ENCODE data around the gene IZUMO4. TPM values are rescaled to one million over a fixed set of nuclear protein-coding genes. Genes with fewer than 3 reads are reported as not detected.

IZUMO4 gene
- total and polyA plus RNA-seq, 10 of the 15 experiments (the other 5 are each of a cell fraction or from before 2014, with no cell fraction given) = 0.53 to 27.1 (median 7.5) TPM

DNA sequence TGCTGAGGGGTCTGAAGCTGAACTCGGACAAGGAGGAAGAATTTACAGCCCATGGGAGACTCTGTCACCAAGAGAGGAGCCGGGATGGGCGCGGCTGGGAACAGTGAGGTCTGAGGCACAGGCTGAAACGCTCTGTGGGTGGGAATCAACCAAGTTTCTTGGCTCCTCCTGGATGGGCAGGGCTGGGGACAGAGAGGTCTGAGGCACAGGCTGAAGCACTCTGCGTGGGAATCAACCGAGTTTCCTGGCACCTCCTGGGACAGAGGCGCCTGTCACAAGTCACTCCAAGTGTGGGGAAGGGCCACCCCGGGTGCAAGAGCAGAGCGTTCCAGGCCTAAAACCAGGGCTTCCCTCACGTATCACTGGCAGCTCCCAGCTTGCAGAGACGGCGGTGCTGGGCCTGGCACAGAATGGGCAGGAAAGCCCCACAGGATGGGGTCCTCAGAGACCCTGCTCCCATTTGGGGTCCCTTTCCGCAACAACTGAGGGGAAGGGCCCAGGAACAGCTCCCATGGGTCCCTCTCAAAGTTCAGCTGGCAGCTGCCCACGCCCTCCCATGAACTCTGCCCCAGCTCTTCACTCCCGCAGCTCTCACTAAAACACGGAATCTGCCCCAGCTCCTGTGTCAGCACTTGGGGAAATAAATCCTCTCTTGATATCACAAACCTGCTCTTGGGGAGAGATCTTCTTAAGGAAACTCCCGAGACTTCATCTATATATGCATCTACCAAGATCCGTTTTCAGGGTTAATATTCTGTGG is 36.2 kb downstream of the IZUMO4 start (continued):
- TF ChIP-seq E2F8 (IDR thresholded peaks at IDR 0.05; ENCODE audit: low read depth, partially characterized antibody) = no peak
- no peak for TF ChIP-seq ZNF384 (IDR thresholded peaks at IDR 0.05; ENCODE audit: borderline replicate concordance, low read depth, low read length)

DNA sequence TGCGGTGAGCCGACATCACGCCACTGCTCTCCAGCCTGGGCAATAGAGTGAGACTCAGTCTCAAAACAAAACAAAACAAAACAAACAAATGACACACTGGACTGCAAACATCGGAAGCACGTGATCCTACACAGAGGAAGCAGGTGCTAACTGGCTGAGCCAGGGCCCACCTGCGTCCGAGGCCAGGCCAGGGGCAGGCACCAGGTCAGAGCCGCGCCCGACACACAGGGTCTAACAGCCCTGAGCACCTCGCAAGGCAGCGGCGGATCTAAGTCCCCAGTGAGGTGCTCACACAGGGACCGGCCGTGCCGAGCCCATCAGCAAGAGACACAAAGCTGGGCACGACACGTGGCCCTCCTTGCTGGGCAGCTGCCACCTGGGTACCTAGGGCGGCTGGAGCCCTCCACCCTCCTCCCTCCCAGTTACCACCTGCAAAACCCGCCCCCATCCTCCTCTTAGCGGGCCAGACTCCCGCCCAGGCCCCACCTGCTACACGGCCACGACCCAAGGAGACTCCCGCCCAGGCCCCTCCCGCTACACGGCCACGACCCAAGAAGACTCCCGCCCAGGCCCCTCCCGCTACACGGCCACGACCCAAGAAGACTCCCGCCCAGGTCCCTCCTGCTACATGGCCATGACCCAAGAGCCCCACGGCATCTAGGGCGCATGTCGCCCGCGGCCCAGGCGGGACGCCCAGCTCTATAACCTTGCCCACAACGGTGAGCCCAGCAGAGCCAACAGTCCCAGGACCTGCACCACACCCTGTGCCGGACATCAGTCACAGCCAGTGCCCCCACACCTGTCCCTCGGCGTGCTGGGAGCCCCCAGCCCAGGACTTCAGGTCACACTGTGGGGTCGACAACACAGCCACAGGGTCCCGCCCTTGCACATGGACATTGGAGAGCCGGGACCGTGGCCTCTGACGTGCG is 39.0 kb downstream of the IZUMO4 start:
- Histone ChIP-seq H4K20me1 (ENCODE audit: control insufficient read depth, insufficient read depth) (no peaks in the 10 kb centered on the region), H3K4me1 (ENCODE audit: control insufficient read depth, insufficient read depth, low read length) (no peaks in the 10 kb centered on the region), H3K4me3 (no peak overlapping the region), H3K27me3 (replicated peaks in 1 of 2; ENCODE audit: control insufficient read depth in 2 of 2, insufficient read depth in 2 of 2, low read length in 1 of 2) (no peaks in the 10 kb centered on the region), H3K9ac (ENCODE audit: control insufficient read depth, insufficient read depth, low read length) (no peak overlapping the region), H3K27ac (ENCODE audit: control insufficient read depth, insufficient read depth) (no peak overlapping the region), H3K36me3 (ENCODE audit: control insufficient read depth in 2 of 2, insufficient read depth in 2 of 2, low read length in 1 of 2) (peaks cover 29 to 42% of the 10 kb centered on the region in 2 experiments), H2AFZ (ENCODE audit: control insufficient read depth, low read depth, low read length) (no peak overlapping the region), H3K4me2 (ENCODE audit: control insufficient read depth, insufficient read depth) (no peak overlapping the region), H3K9me3 (replicated peaks; ENCODE audit: control insufficient read depth, insufficient read depth, low read length) (no peaks in the 10 kb centered on the region), H3K79me2 (ENCODE audit: control insufficient read depth, insufficient read depth, low read length) (peaks cover 12% of the 10 kb centered on the region)
- no peak for FAIRE-seq
- ChIA-PET POLR2A (no interaction called here), RAD21 (ENCODE audit: unreplicated experiment) (no interaction called here), SMC1A (ENCODE audit: uncharacterized antibody, unreplicated experiment) (no interaction called here), CTCF (no interaction called here)
- in situ Hi-C loops (cut with MboI) (no loop called here), intact Hi-C loops (cut with micrococcal nuclease; ENCODE audit: unreplicated experiment) (no loop called here)
- WGBS (ENCODE audit: insufficient coverage, insufficient replicate concordance, low lambda C conversion rate, missing lambda C conversion rate) = 96% methylated on average over 42 of the region's 50 CpGs
- peak; percentile 44; the same call in 1 of the 2 replicates for TF ChIP-seq POLR2A (IDR thresholded peaks at IDR 0.05; ENCODE audit: low read depth, low read length)
- no peak for TF ChIP-seq SUPT20H (IDR thresholded peaks at IDR 0.05; ENCODE audit: borderline replicate concordance, control insufficient read depth, low read depth, low read length)
- no peak for TF ChIP-seq ZBED1 (IDR thresholded peaks at IDR 0.05; ENCODE audit: borderline replicate concordance)
- no peak for TF ChIP-seq CBFB (IDR thresholded peaks at IDR 0.05; ENCODE audit: low read depth)
- TSS peak; percentile 52 for BruUV-seq (replicated peaks)
- no peak for ATAC-seq
- no peak for DNase-seq (ENCODE audit: low read depth, low spot score)

All from GM12878 (cell line).